Measurements from ENCODE around the gene GSK3B. TPM values are rescaled to one million over a fixed set of nuclear protein-coding genes. Genes with fewer than 3 reads are reported as not detected.

The GSK3B gene
- total RNA-seq, 1 experiment from 2014 or later, result 67.1 TPM

DNA sequence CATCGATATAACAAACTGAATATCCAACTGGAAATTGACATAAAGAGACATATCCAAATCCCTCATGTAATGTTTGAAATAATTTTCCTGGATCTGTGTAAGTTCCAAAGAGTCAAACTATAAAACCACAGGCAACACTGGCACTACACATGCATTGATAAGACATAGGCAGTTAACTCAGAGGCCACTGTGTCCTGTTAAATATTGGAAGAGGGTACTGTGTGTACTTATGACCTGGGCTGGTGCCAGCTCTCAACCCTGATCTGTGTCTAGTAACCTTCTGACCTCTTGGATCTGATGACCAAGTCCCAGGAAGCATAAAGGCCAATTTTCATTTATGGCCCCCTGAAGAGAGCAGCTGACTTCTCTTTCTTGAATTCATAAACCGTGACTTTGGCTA, 307.8 kb downstream of the GSK3B start:
- Histone ChIP-seq H3K4me1 (ENCODE audit: low read length) (no peaks in the 10 kb centered on the region), H3K36me3 (ENCODE audit: insufficient read depth, low read length) (no peaks in the 10 kb centered on the region), H3K9me2 (replicated peaks; ENCODE audit: insufficient read depth, low read length) (no peaks in the 10 kb centered on the region), H3K9ac (ENCODE audit: low read length) (no peak overlapping the region), H3K9me3 (ENCODE audit: low read length) (no peaks in the 10 kb centered on the region), H2AFZ (ENCODE audit: low read length) (no peak overlapping the region), H4K20me1 (ENCODE audit: insufficient read depth, low read depth, low read length) (no peaks in the 10 kb centered on the region), H3K4me3 (ENCODE audit: low read length) (no peak overlapping the region), H3K79me2 (ENCODE audit: low read length) (no peaks in the 10 kb centered on the region), H3K27me3 (ENCODE audit: low read length) (no peaks in the 10 kb centered on the region), H3K27ac (ENCODE audit: low read length) (no peak overlapping the region), H3K4me2 (ENCODE audit: low read depth, low read length, poor library complexity, severe bottlenecking) (no peak overlapping the region)
- DNase-seq, result no peak

DNA sequence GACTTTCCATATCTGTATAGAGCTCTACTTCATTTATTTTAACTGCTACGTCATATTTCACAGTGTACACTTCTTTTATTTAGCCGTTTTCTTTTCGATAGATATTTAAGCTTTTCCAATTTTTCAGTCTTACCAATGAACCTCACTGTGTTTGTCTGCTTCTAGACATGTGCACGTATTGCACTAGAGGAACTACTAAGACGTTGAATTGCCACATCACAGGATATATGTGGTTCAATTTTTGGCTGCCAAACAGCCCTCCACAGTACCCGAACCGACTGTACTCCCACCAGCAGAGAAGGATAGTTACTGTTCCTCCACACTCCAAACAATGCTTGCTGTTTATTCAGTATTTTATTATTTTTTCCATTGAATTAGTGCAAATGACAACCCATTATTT, 310.4 kb downstream of the GSK3B start:
- no peak for DNase-seq
- Histone ChIP-seq H3K9ac (ENCODE audit: low read length) (no peak overlapping the region), H3K4me1 (ENCODE audit: low read length) (no peaks in the 10 kb centered on the region), H2AFZ (ENCODE audit: low read length) (no peak overlapping the region), H3K9me3 (ENCODE audit: low read length) (no peaks in the 10 kb centered on the region), H3K9me2 (replicated peaks; ENCODE audit: insufficient read depth, low read length) (no peaks in the 10 kb centered on the region), H4K20me1 (ENCODE audit: insufficient read depth, low read depth, low read length) (no peaks in the 10 kb centered on the region), H3K4me2 (ENCODE audit: low read depth, low read length, poor library complexity, severe bottlenecking) (no peak overlapping the region), H3K36me3 (ENCODE audit: insufficient read depth, low read length) (no peaks in the 10 kb centered on the region), H3K27ac (ENCODE audit: low read length) (no peak overlapping the region), H3K4me3 (ENCODE audit: low read length) (no peak overlapping the region), H3K79me2 (ENCODE audit: low read length) (no peaks in the 10 kb centered on the region), H3K27me3 (ENCODE audit: low read length) (no peaks in the 10 kb centered on the region)

GRCh38 chr3:119783255-119783654, 311.0 kb downstream of the GSK3B start:
- H3K9ac ChIP-seq (ENCODE audit: low read length), result no peak overlapping the region
- no peak overlapping the region for H3K4me3 ChIP-seq (ENCODE audit: low read length)
- H3K4me2 ChIP-seq (ENCODE audit: low read depth, low read length, poor library complexity, severe bottlenecking), result no peak overlapping the region
- H2AFZ ChIP-seq (ENCODE audit: low read length), result no peak overlapping the region
- no peaks in the 10 kb centered on the region for H3K27me3 ChIP-seq (ENCODE audit: low read length)
- no peak overlapping the region for H3K27ac ChIP-seq (ENCODE audit: low read length)
- H3K79me2 ChIP-seq (ENCODE audit: low read length), result no peaks in the 10 kb centered on the region
- no peaks in the 10 kb centered on the region for H4K20me1 ChIP-seq (ENCODE audit: insufficient read depth, low read depth, low read length)
- DNase-seq, result no peak
- H3K36me3 ChIP-seq (ENCODE audit: insufficient read depth, low read length), result no peaks in the 10 kb centered on the region
- H3K9me2 ChIP-seq (replicated peaks; ENCODE audit: insufficient read depth, low read length), result no peaks in the 10 kb centered on the region
- H3K9me3 ChIP-seq (ENCODE audit: low read length), result no peaks in the 10 kb centered on the region
- no peaks in the 10 kb centered on the region for H3K4me1 ChIP-seq (ENCODE audit: low read length)

GRCh38 chr3:119782460-119782859, 311.8 kb downstream of the GSK3B start:
- Histone ChIP-seq H3K9me3 (ENCODE audit: low read length) (no peaks in the 10 kb centered on the region), H3K4me1 (ENCODE audit: low read length) (no peaks in the 10 kb centered on the region), H3K9ac (ENCODE audit: low read length) (no peak overlapping the region), H3K79me2 (ENCODE audit: low read length) (no peaks in the 10 kb centered on the region), H3K9me2 (replicated peaks; ENCODE audit: insufficient read depth, low read length) (no peaks in the 10 kb centered on the region), H3K4me2 (ENCODE audit: low read depth, low read length, poor library complexity, severe bottlenecking) (no peak overlapping the region), H3K27me3 (ENCODE audit: low read length) (no peaks in the 10 kb centered on the region), H3K36me3 (ENCODE audit: insufficient read depth, low read length) (no peaks in the 10 kb centered on the region), H4K20me1 (ENCODE audit: insufficient read depth, low read depth, low read length) (no peaks in the 10 kb centered on the region), H3K27ac (ENCODE audit: low read length) (no peak overlapping the region), H3K4me3 (ENCODE audit: low read length) (no peak overlapping the region), H2AFZ (ENCODE audit: low read length) (no peak overlapping the region)
- no peak for DNase-seq

- Histone ChIP-seq H4K20me1 (ENCODE audit: insufficient read depth, low read depth, low read length) (no peaks in the 10 kb centered on the region), H3K27ac (ENCODE audit: low read length) (no peak within 1 kb of the TSS), H3K4me1 (ENCODE audit: low read length) (no peaks in the 10 kb centered on the region), H3K4me2 (ENCODE audit: low read depth, low read length, poor library complexity, severe bottlenecking) (no peak within 1 kb of the TSS), H3K9me2 (replicated peaks; ENCODE audit: insufficient read depth, low read length) (no peaks in the 10 kb centered on the region), H3K36me3 (ENCODE audit: insufficient read depth, low read length) (no peaks in the 10 kb centered on the region), H2AFZ (ENCODE audit: low read length) (peak within 1 kb of the TSS; percentile 43; the same call in 1 of the 2 replicates), H3K9me3 (ENCODE audit: low read length) (no peaks in the 10 kb centered on the region), H3K79me2 (ENCODE audit: low read length) (no peaks in the 10 kb centered on the region), H3K4me3 (ENCODE audit: low read length) (no peak within 1 kb of the TSS), H3K9ac (ENCODE audit: low read length) (no peak within 1 kb of the TSS), H3K27me3 (ENCODE audit: low read length) (no peaks in the 10 kb centered on the region)
- peak; percentile 42 for DNase-seq
Observed at GRCh38 chr3:119781330-119782198, 312.7 kb downstream of the GSK3B start, which contains the start of gene NR1I2. Gene NR1I2, plus strand, starts transcription at chr3:119782101.

GRCh38 chr3:119779731-119780383, 314.4 kb downstream of the GSK3B start:
- H3K4me3 ChIP-seq (ENCODE audit: low read length), result no peak overlapping the region
- DNase-seq, result no peak
- H2AFZ ChIP-seq (ENCODE audit: low read length), result peak overlapping the region; percentile 43; the same call in 1 of the 2 replicates
- no peak overlapping the region for H3K9ac ChIP-seq (ENCODE audit: low read length)
- no peaks in the 10 kb centered on the region for H3K9me3 ChIP-seq (ENCODE audit: low read length)
- no peaks in the 10 kb centered on the region for H3K27me3 ChIP-seq (ENCODE audit: low read length)
- H3K4me1 ChIP-seq (ENCODE audit: low read length), result no peaks in the 10 kb centered on the region
- no peaks in the 10 kb centered on the region for H3K9me2 ChIP-seq (replicated peaks; ENCODE audit: insufficient read depth, low read length)
- no peaks in the 10 kb centered on the region for H4K20me1 ChIP-seq (ENCODE audit: insufficient read depth, low read depth, low read length)
- H3K4me2 ChIP-seq (ENCODE audit: low read depth, low read length, poor library complexity, severe bottlenecking), result no peak overlapping the region
- no peak overlapping the region for H3K27ac ChIP-seq (ENCODE audit: low read length)
- H3K36me3 ChIP-seq (ENCODE audit: insufficient read depth, low read length), result no peaks in the 10 kb centered on the region
- H3K79me2 ChIP-seq (ENCODE audit: low read length), result no peaks in the 10 kb centered on the region

DNA sequence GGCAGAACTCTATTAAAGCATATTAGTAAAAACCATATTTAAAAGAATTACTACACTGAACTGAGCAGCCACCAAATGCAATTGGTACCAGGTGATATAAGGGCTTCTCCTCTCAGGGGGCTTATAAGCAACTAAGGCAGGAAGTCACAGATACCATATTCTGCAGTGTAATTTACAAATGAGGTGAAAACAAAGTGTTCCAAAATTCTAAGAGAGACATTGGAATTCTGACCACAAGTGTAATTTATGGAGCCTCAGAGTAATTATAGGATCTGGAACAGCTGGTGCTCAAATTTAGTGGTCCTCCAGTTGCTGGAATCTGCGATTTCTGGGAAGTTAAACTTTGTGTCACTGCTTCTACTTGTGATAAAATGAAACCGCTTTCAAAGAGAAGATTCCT, 315.4 kb downstream of the GSK3B start:
- Histone ChIP-seq H3K9ac (ENCODE audit: low read length) (no peak overlapping the region), H3K36me3 (ENCODE audit: insufficient read depth, low read length) (no peaks in the 10 kb centered on the region), H3K4me2 (ENCODE audit: low read depth, low read length, poor library complexity, severe bottlenecking) (no peak overlapping the region), H4K20me1 (ENCODE audit: insufficient read depth, low read depth, low read length) (no peaks in the 10 kb centered on the region), H3K9me3 (ENCODE audit: low read length) (no peaks in the 10 kb centered on the region), H3K27me3 (ENCODE audit: low read length) (no peaks in the 10 kb centered on the region), H2AFZ (ENCODE audit: low read length) (no peak overlapping the region), H3K27ac (ENCODE audit: low read length) (no peak overlapping the region), H3K4me3 (ENCODE audit: low read length) (no peak overlapping the region), H3K9me2 (replicated peaks; ENCODE audit: insufficient read depth, low read length) (no peaks in the 10 kb centered on the region), H3K4me1 (ENCODE audit: low read length) (no peaks in the 10 kb centered on the region), H3K79me2 (ENCODE audit: low read length) (no peaks in the 10 kb centered on the region)
- DNase-seq, result no peak

DNA sequence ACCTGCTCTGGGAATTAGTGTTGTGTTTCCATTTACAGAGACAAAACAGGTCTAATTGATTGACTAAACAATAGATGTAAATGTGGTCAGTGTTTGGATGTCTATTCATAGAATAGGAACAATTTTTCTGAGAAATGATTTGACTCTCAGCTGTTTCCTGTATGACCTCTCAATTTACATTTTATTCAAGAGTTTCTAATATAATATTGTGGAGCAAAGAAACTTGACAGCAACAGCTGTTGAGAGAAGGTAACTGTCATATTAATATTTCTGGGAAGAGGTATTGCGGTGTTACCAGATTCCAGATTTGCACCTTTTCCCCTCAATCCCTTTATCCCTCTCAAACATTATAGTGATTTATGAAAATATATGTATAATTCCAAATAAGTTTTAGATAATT, 316.1 kb downstream of the GSK3B start:
- Histone ChIP-seq H3K9ac (ENCODE audit: low read length) (no peak overlapping the region), H2AFZ (ENCODE audit: low read length) (no peak overlapping the region), H3K27me3 (ENCODE audit: low read length) (no peaks in the 10 kb centered on the region)

More for the DNA sequence above, 316.1 kb downstream of the GSK3B start:
- Histone ChIP-seq H3K4me2 (ENCODE audit: low read depth, low read length, poor library complexity, severe bottlenecking) (no peak overlapping the region), H3K36me3 (ENCODE audit: insufficient read depth, low read length) (no peaks in the 10 kb centered on the region), H4K20me1 (ENCODE audit: insufficient read depth, low read depth, low read length) (no peaks in the 10 kb centered on the region), H3K9me3 (ENCODE audit: low read length) (no peaks in the 10 kb centered on the region), H3K27ac (ENCODE audit: low read length) (no peak overlapping the region), H3K4me1 (ENCODE audit: low read length) (no peaks in the 10 kb centered on the region), H3K9me2 (replicated peaks; ENCODE audit: insufficient read depth, low read length) (no peaks in the 10 kb centered on the region), H3K4me3 (ENCODE audit: low read length) (no peak overlapping the region), H3K79me2 (ENCODE audit: low read length) (no peaks in the 10 kb centered on the region)
- DNase-seq, result no peak

Data from Karpas-422 (cell line).